NCI-H446 treated with DMSO at 0.1 percent for 48 hours (cell line): Measurements from ENCODE around the gene VDAC2.
"Not testable (repeated sequence)": the region's sequence is repeated elsewhere in the genome, so short reads cannot be mapped to it uniquely, and the experiment has no call there.

Experiments
- DNase-seq: peaks from one replicate; lab custom pipeline; 2025; lab: John Stamatoyannopoulos, UW

VDAC2 gene

DNA sequence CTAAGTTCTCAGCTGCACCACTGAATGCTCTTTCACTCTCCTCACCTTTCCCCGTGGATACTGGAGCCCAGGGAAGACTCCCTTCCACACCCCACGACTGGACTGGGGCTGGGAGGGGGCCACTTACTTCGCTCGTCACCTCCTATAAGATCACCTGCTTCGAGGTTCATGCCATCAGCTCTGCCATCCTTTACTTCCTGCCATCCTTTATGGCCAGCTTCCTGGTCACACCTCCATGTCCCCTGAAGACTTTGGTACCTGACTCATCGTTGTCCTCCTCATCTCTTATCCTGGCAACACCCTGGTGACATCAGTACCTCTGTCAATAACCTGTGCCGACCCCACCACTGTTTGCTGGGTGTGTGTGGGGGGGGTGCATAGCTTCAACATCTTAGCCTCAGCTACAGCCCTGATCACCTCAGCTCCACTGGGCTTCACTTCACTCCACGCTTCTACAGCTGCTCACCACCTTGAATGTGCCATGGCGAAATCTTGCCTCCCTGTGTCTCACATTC, 8.7 kb upstream of the VDAC2 start:
- DNase-seq: no peak

- DNase-seq: no peak
Measured at GRCh38 chr10:75202321-75203045, 8.1 kb upstream of the VDAC2 start.

DNA sequence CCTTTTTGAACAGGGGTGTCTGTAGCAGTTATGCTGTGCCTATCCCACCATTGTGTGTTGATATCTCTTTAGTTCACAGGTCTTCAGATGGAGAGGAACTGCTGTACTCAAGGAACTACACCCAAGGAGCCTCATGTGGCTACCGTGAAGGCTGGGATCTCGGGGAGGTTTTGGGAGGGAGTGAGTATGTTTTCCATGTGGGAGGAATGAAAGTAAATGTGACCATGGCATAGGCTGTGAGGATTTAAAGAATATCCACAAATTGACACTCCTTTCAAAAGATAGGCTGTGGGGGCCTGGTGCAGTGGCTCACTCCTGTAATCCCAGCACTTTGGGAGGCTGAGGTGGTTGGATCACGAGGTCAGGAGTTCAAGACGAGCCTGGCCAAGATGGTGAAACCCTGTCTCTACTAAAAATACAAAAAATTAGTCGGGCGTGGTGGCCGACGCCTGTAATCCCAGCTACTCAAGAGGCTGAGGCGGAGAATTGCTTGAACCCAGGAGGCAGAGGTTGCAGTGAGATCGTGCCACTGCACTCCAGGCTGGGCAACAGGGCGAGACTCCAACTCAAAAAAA, 7.5 kb upstream of the VDAC2 start:
- DNase-seq: not testable (repeated sequence)

- DNase-seq: no peak
Measured at GRCh38 chr10:75203724-75204123, 6.9 kb upstream of the VDAC2 start.

DNA sequence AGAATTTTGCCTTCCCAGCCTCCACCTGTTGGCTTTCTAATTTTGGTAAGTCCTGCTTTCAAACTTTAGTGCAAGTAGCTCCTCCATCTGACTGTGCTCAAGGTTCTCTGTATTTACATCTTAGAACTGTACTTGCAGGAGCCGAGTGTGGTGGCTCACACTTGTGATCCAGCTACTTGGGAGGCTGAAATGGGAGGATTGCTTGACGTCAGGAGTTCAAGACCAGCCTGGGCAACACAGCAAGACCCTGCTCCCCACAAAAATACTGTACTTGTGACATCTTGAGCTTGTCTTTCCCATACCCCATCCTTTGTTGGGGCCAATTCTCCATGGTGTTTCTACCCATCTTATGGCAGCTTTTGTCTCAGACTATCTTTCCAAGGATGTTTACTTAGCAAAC, 4.7 kb upstream of the VDAC2 start:
- no peak for DNase-seq

DNA sequence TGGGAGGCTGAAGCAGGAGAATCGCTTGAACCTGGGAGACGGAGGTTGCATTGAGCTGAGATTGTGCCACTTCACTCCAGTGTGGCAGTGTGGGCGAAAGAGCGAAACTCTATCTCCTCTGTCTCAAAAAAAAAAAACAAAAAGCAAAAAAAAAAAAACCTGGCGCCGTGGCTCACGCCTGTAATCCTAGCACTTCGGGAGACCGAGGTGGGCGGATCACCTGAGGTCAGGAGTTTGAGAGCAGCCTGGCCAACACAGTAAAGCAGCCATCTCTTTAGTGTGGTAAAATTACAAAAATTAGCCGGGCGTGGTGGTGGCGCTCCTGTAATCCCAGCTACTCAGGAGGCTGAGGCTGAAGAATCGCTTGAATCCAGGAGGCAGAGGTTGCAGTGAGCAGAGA, 4.0 kb upstream of the VDAC2 start:
- not testable (repeated sequence) for DNase-seq

DNA sequence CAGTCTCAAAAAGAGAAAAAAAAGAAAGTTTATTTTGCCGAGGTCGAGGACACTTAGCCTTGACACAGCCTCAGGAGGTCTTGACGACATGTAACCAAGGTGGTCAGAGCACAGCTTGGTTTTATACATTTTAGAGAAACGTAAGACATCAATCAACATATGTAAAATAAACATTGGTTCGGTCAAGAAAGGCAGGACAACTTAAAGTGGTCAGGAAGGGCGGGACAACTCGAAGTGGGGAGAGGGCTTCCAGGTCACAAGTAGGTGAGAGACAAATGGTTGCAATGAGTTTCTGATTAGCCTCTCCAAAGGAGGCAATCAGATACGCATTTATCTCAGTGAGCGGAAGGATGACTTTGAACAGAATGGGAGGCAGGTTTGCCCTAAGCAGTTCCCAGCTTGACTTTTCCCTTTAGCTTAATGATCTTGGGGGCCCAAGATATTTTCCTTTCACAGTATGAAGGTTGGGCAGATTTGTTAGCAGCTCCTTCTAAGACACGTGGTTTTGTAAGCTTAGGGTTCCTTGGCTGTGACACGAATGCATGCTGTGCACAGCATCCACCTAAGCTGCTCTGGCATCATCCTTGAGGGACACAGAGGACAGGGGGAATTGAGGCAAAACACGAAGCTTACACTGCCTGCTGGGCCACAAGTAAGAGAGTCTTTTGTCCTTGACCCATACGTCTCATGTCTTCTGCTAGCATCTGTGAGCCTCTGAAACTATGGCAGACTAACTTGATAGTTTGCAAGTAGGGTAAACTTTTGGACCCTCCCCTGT, 3.3 kb upstream of the VDAC2 start:
- DNase-seq: no peak

DNA sequence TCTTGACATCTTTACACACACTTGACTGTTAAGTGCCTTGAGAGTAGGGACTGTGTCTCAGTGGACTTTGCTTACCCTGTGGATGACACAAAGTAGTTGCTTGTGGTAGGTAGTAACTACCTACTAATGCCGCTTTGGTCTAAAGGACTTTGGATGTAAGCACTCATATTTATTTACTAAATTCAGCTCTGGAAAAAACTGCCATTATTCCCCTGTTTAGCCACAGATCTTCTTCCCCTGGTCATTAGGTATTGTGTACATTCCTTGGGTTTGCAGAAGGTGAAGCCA, 2.8 kb upstream of the VDAC2 start:
- no peak for DNase-seq

- DNase-seq: no peak
Measured at GRCh38 chr10:75208181-75208580, 2.4 kb upstream of the VDAC2 start.

DNA sequence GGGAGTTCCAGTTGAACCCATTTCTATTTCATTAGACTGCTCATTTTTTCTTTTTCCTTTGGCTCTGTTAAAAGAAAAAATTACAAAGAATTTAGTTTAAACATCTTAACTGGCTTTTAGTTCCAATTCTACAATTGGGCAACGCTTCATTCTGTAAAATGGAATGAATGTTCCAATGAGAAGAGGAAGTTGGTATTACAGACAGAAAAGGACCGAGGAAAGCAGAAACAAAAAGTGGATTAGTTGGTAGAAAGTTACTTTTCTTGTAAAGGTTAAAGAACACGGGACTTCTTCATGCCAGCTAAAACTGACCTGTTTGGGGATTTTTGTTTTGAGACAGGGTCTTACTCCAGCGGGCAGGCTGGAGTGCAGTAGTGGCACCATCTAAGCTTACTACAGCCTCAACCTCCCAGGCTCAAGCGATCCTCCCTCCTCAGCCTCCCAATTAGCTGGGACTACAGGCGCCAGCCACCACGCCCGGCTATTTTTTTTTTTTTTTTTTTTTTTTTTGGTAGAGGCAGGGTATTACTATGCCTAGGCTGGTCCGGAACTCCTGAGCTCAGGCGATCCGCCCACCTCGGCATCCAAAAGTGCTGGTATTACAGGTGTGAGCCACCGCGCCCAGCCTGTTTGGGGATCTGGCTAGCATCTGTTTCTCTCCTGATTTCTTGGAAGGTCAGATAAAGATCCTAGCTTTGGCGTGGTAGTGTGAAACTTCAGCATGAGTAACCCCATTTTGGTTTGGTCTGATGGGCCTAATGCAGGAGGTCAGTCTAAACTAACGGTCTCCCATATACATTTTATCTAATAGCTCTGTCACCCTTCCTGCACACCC, 1.3 kb upstream of the VDAC2 start:
- DNase-seq: no peak

GRCh38 chr10:75209921-75210281, 695 bp upstream of the VDAC2 start:
- no peak for DNase-seq

DNA sequence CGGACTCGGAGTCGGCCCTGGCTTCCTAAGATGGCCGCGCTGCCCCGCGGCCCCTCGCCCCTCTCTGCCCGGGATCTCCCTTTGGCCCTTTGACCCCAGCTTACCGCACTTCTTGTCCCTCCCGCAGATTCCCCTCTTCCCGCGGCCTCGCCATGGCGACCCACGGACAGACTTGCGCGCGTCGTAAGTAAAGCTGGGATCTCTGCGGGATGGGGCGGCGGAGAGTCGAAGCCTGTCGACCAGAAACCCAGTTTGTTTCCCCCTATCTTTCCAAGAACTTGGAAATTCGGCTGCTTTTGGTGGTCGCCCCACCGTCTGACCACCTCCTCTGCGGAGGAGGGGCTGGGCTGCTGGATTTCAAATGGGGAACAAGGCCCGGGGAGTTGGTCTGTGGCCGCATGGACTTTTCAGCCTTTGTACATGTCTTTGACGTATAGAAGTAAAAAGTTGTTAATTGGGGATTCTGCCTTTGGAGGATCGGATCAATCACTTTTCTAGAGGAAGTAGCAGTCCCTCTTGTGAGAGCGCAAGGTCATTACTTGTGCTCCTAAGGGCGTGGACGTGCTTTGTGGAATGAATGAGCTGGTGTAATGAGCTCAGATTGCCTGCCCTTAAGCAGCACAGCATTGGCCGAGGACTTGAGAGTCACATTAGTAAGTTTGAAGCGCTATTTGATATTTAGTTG, 553 bp downstream of the VDAC2 start:
- DNase-seq: no peak

GRCh38 chr10:75212343-75212742, 1.7 kb downstream of the VDAC2 start:
- no peak for DNase-seq

GRCh38 chr10:75220274-75220673, 9.7 kb downstream of the VDAC2 start:
- no peak for DNase-seq

- DNase-seq: not testable (repeated sequence)
Measured at GRCh38 chr10:75221492-75221891, 10.9 kb downstream of the VDAC2 start.

DNA sequence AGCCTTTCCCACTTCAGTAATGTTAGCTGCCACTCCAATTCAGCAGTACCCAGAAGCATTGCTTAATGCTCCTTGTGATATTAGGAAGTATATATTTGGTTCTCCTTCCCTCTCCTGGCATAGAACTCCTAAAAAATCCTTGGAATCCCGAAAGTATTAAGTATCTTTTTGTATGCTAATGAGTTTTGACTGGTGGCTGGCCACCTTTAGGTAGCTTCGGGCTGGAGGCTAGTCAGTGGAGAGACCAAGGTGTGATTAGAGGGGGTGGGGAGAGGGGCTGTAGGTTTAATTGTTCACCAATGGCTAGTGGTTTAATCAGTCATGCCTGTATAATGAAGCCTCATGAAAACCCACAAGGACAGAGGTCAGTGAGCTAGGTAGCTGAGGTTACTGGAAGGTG, 12.9 kb downstream of the VDAC2 start:
- no peak for DNase-seq

DNA sequence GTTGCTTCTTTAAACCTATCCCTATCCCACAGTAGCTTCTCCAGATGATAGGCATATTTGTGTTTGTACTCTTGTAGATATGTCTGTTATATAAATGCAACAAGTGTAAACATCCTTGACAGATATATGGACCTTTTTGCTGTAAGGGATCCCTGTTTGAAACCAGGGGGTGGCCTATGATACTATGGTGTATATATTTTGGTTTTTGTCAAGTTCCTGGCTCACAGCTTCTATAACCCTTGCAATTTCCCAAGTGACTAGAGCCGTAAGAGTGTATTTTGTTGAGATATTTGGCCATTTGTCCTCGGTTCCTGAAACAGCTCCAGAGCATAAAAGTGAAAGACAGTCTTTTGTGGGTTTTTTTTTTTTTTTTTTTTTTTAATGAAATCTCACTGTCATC, 15.5 kb downstream of the VDAC2 start:
- DNase-seq: no peak

DNA sequence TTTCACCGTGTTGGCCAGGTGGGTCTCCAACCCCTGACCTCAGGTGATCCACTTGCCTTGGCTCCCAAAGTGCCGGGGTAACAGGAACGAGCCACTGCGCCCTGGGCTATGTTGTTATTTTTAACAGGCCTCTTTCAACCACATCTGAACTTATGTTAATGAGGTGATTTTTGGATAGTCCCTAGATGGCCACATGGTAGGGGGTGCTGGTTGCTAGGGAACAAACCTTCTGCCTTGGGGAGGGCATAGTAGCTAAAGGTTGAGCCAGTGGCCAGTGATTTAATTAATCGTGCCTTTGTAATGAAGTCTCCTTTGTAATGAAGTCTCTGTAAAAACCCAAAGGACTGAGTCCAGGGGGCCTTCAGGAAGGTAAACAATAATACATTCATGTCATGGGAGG, 16.1 kb downstream of the VDAC2 start:
- no peak for DNase-seq

- DNase-seq: no peak
Measured at GRCh38 chr10:75228278-75228677, 17.7 kb downstream of the VDAC2 start.

GRCh38 chr10:75228834-75229233, 18.2 kb downstream of the VDAC2 start:
- DNase-seq: no peak

DNA sequence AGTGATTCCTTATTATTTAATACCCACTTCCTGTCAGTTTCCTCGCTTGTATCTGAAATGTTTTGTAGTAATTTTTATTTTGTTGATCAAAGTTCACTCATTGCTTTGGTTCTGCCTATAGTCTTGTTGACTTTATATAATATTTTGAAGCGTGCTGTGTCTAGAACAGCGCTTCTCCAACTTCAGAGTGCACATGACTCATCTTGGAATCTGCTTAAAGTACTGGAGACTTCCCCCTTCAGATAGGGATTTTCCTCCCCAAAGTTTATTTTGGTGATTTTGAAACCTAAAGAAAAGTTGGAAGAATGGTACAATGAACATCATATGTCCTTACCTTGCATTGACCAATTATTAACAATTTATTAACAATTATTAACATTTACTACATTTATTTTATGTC, 19.4 kb downstream of the VDAC2 start:
- DNase-seq: no peak

DNA sequence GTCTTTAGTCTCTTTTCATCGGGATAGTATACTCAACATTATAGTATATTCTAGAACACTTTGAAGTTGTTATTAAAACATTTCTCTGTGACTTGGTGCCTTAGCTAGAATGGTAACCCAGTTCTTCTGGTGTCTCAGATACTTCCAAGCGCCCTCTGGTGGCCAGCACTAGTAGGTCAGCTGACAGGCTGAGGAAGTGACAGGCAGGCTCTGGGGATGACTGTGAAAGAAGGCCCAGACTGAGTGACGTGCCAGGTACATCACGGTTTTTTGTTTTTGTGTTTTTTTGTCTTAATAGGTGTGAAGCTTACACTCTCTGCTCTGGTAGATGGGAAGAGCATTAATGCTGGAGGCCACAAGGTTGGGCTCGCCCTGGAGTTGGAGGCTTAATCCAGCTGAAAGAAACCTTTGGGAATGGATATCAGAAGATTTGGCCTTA, 20.0 kb downstream of the VDAC2 start:
- no peak for DNase-seq
